SK-N-SH (cell line): Measurements from ENCODE around the gene GSTCD. TPM values are rescaled to one million over a fixed set of nuclear protein-coding genes. Genes with fewer than 3 reads are reported as not detected.

Experiments
- CTCF ChIA-PET: fragments of 300-600, 350-600 bp; formaldehyde crosslinking; extraction: SDS; loops from one replicate; lab custom pipeline; 2021; lab: Yijun Ruan, JAX
- POLR2A ChIA-PET: fragments of 350-600 bp; sonication (Branson Sonifier 250); formaldehyde crosslinking; extraction: SDS; loops from one replicate; lab custom pipeline; 2020; ENCODE audit warnings: antibody characterized with exemption, inconsistent platforms; lab: Yijun Ruan, JAX
- DNase-seq: peaks from one replicate; pipeline ENCODE4 v3.0.0; 2012
- H2AFZ ChIP-seq: fragments of 200-600 bp; sonication (generic); 2 replicates; pipeline ENCODE4 v1.8.1; 2016; ENCODE audit warnings: antibody characterized with exemption, mild to moderate bottlenecking, low read depth
- H3F3A ChIP-seq: fragments of 200-600 bp; sonication (generic); replicated peaks from 2 replicates; pipeline ENCODE3; 2016; ENCODE audit warnings: antibody characterized with exemption, mild to moderate bottlenecking; ENCODE audit not compliant: insufficient read depth
- H3K27ac ChIP-seq, 2 experiments: fragments of 200-500 bp in 1 of 2; fragments of 200-600 bp in 1 of 2; sonication (Bioruptor generic) in 1 of 2; sonication (generic), shearing (Covaris generic) in 1 of 2; 2 replicates each; pipeline versions ENCODE4 v1.5.1 to v1.6.1; 2014 to 2016; ENCODE audit warnings: low read depth in 2 of 2, inconsistent platforms in 1 of 2, low read length in 1 of 2, mild to moderate bottlenecking in 1 of 2, mixed read lengths in 1 of 2
- H3K27me3 ChIP-seq: fragments of 200-600 bp; sonication (generic), shearing (Covaris generic); 2 replicates; pipeline ENCODE4 v1.6.1; 2016; ENCODE audit warnings: mixed run types; ENCODE audit not compliant: insufficient read depth
- H3K36me3 ChIP-seq, 2 experiments: fragments of 200-500 bp in 1 of 2; fragments of 200-600 bp in 1 of 2; sonication (Bioruptor generic) in 1 of 2; sonication (generic) in 1 of 2; replicated peaks in 1 of 2; 2 replicates each; pipeline versions ENCODE3 to v1.5.1; 2014 to 2016; ENCODE audit warnings: low read length in 1 of 2, mild to moderate bottlenecking in 1 of 2; ENCODE audit not compliant: insufficient read depth in 2 of 2, control insufficient read depth in 1 of 2
- H3K4me1 ChIP-seq, 2 experiments: fragments of 200-500 bp in 1 of 2; fragments of 200-600 bp in 1 of 2; sonication (Bioruptor generic) in 1 of 2; sonication (generic), shearing (Covaris generic) in 1 of 2; 2 replicates each; pipeline versions ENCODE4 v1.5.1 to v1.6.1; 2014 to 2016; ENCODE audit warnings: low read depth in 1 of 2, low read length in 1 of 2, mixed run types in 1 of 2; ENCODE audit not compliant: insufficient read depth in 2 of 2, control insufficient read depth in 1 of 2
- H3K4me2 ChIP-seq: fragments of 200-600 bp; sonication (generic), shearing (Covaris generic); 2 replicates; pipeline ENCODE4 v1.6.1; 2017; ENCODE audit warnings: mixed run types
- H3K4me3 ChIP-seq, 2 experiments: fragments of 200-500 bp in 1 of 2; fragments of 200-600 bp in 1 of 2; sonication (Bioruptor generic) in 1 of 2; sonication (generic), shearing (Covaris generic) in 1 of 2; 2 replicates each; pipeline versions ENCODE4 v1.5.1 to v1.8.1; 2014 to 2016; ENCODE audit warnings: low read depth in 2 of 2, inconsistent platforms in 1 of 2, low read length in 1 of 2, mild to moderate bottlenecking in 1 of 2, mixed read lengths in 1 of 2, moderate library complexity in 1 of 2
- H3K79me2 ChIP-seq: fragments of 200-600 bp; sonication (generic); 2 replicates; pipeline ENCODE4 v1.8.1; 2017; ENCODE audit warnings: mild to moderate bottlenecking; ENCODE audit not compliant: insufficient read depth
- H3K9ac ChIP-seq: fragments of 200-600 bp; sonication (generic); 2 replicates; pipeline ENCODE4 v1.6.1; 2017; ENCODE audit warnings: mixed run types
- H3K9me2 ChIP-seq: fragments of 200-600 bp; sonication (generic); 2 replicates; pipeline ENCODE4 v1.6.1; 2017; ENCODE audit warnings: mixed run types
- H3K9me3 ChIP-seq: fragments of 200-600 bp; sonication (generic); 2 replicates; pipeline ENCODE4 v1.6.1; 2017; ENCODE audit warnings: mixed run types, mild to moderate bottlenecking, moderate library complexity
- H4K20me1 ChIP-seq: fragments of 200-600 bp; sonication (generic); 2 replicates; pipeline ENCODE4 v1.6.1; 2017; ENCODE audit warnings: mild to moderate bottlenecking, mixed run types; ENCODE audit not compliant: insufficient read depth
- FOSL2 ChIP-seq: IDR thresholded peaks from 2 replicates; pipeline ENCODE4 v1.4.0; 2012; ENCODE audit warnings: low read depth, mild to moderate bottlenecking, moderate library complexity, borderline replicate concordance
- FOXM1 ChIP-seq: IDR thresholded peaks from 2 replicates; pipeline ENCODE4 v1.4.0; 2012; ENCODE audit warnings: low read depth, mild to moderate bottlenecking
- MEF2A ChIP-seq: IDR thresholded peaks from 2 replicates; pipeline ENCODE4 v1.4.0; 2012; ENCODE audit warnings: low read depth, borderline replicate concordance
- MXI1 ChIP-seq: IDR thresholded peaks from 2 replicates; pipeline ENCODE4 v1.6.1; 2012; ENCODE audit warnings: mild to moderate bottlenecking, low read depth, low read length, improper control_type of control experiment
- NRF1 ChIP-seq: IDR thresholded peaks from 2 replicates; pipeline ENCODE4 v1.6.1; 2012; ENCODE audit warnings: low read depth, mild to moderate bottlenecking, low read length
- POLR2AphosphoS5 ChIP-seq: IDR thresholded peaks from 2 replicates; pipeline ENCODE4 v1.6.1; 2012; ENCODE audit warnings: low read depth, low read length
- RAD21 ChIP-seq: IDR thresholded peaks from 2 replicates; pipeline ENCODE4 v1.6.1; 2012; ENCODE audit warnings: mild to moderate bottlenecking, low read length
- RCOR1 ChIP-seq: fragments of 150-350 bp; IDR thresholded peaks from 2 replicates; pipeline ENCODE4 v1.6.1; 2017; ENCODE audit warnings: antibody characterized with exemption, low read length
- RXRA ChIP-seq: IDR thresholded peaks from 2 replicates; pipeline ENCODE4 v1.4.0; 2012; ENCODE audit warnings: low read depth, mild to moderate bottlenecking, borderline replicate concordance
- SIN3A ChIP-seq: IDR thresholded peaks from 2 replicates; pipeline ENCODE4 v1.6.1; 2012; ENCODE audit warnings: low read depth, mild to moderate bottlenecking, low read length, moderate library complexity, borderline replicate concordance
- SMC3 ChIP-seq: IDR thresholded peaks from 2 replicates; pipeline ENCODE4 v1.6.1; 2012; ENCODE audit warnings: low read depth, low read length, improper control_type of control experiment
- TAF1 ChIP-seq: IDR thresholded peaks from 2 replicates; pipeline ENCODE4 v1.6.1; 2012; ENCODE audit warnings: low read depth, mild to moderate bottlenecking, low read length, moderate library complexity, borderline replicate concordance
- TCF12 ChIP-seq: IDR thresholded peaks from 2 replicates; pipeline ENCODE4 v1.4.0; 2012
- USF2 ChIP-seq: fragments of 150-350 bp; IDR thresholded peaks from 2 replicates; pipeline ENCODE4 v1.6.1; 2017; ENCODE audit warnings: antibody characterized with exemption, low read length, low read depth, borderline replicate concordance
- YY1 ChIP-seq: IDR thresholded peaks from 2 replicates; pipeline ENCODE4 v1.4.0; 2012; ENCODE audit warnings: low read depth, mild to moderate bottlenecking
- ZBTB33 ChIP-seq: IDR thresholded peaks from 2 replicates; pipeline ENCODE4 v1.4.0; 2012; ENCODE audit warnings: low read depth, borderline replicate concordance
- WGBS: methylation state at CpG from one replicate; pipeline ENCODE4 v1.1.6; 2017; ENCODE audit warnings: low lambda C conversion rate; 5-methylcytosine and 5-hydroxymethylcytosine counted together
- polyA plus RNA-seq, 3 experiments: library from polyadenylated mRNA; depleted of rRNA; stranded (reverse); fragments of >200 nt; gene quantifications; 2 replicates each; pipeline ENCODE4 v1.2.3, GENCODE V29; 2012
- TF ChIP-seq, protein P1 (sequence below): IDR thresholded peaks from 2 replicates; pipeline ENCODE4 v1.4.0; 2012; ENCODE audit warnings: low read depth, borderline replicate concordance

GSTCD gene
- polyA plus RNA-seq, 1 of the 3 experiments (the other 2 are of a cell fraction) = 4.8 TPM

DNA sequence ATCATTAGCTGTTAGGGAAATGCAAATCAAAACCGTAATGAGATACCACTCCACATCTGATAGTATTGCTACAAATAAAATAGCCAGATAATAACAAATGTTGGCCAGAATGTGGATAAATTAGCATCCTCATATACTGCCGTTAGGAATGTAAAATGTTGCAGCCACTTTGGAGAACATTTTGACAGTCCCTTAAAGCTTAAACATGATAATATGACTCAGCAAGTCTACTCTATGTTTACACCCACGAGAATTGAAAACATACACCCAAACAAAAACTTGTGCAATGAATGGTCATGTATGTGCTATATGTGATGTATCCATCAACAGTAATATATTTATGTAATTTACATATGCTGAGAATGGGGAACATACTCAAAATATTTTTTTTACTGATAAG is 78.2 kb downstream of the GSTCD start:
- TF ChIP-seq MEF2A = no peak
- TF ChIP-seq YY1 = no peak
- TF ChIP-seq SIN3A = no peak
- TF ChIP-seq TAF1 = no peak
- no peak overlapping the region for H3K27ac ChIP-seq
- H3K36me3 ChIP-seq = peaks cover 0 to 4% of the 10 kb centered on the region in 2 experiments
- POLR2A ChIA-PET = no interaction called here
- no peak overlapping the region for H3K4me2 ChIP-seq
- H3F3A ChIP-seq = no peaks in the 10 kb centered on the region
- H3K4me1 ChIP-seq = no peaks in the 10 kb centered on the region
- H3K4me3 ChIP-seq = no peak overlapping the region
- H2AFZ ChIP-seq = no peak overlapping the region
- CTCF ChIA-PET = no interaction called here
- DNase-seq = no peak
- H3K79me2 ChIP-seq = no peaks in the 10 kb centered on the region
- no peak overlapping the region for H3K9ac ChIP-seq
- H3K9me2 ChIP-seq = no peaks in the 10 kb centered on the region
- H3K9me3 ChIP-seq = no peaks in the 10 kb centered on the region
- H3K27me3 ChIP-seq = no peaks in the 10 kb centered on the region
- 98% methylated on average over 3 of the region's 3 CpGs for WGBS
- H4K20me1 ChIP-seq = no peaks in the 10 kb centered on the region

- no peaks in the 10 kb centered on the region for H3K27me3 ChIP-seq
- H3K9me3 ChIP-seq = no peaks in the 10 kb centered on the region
- H2AFZ ChIP-seq = no peak overlapping the region
- H3K79me2 ChIP-seq = no peaks in the 10 kb centered on the region
- H3K4me3 ChIP-seq = no peak overlapping the region
- H3K9ac ChIP-seq = no peak overlapping the region
- ChIA-PET POLR2A (no interaction called here), CTCF (no interaction called here)
- H3F3A ChIP-seq = no peaks in the 10 kb centered on the region
- H4K20me1 ChIP-seq = no peaks in the 10 kb centered on the region
- H3K9me2 ChIP-seq = no peaks in the 10 kb centered on the region
- H3K4me1 ChIP-seq = no peaks in the 10 kb centered on the region; a peak in 1 of 4 replicates
- TF ChIP-seq TCF12 (no peak), NRF1 (no peak), RAD21 (no peak), MXI1 (no peak), MEF2A (no peak)
- no peak overlapping the region for H3K4me2 ChIP-seq
- DNase-seq = no peak
- no peaks in the 10 kb centered on the region for H3K36me3 ChIP-seq
- H3K27ac ChIP-seq = no peak overlapping the region
- 96% methylated on average over 1 of the region's 1 CpG for WGBS
These were observed 88.6 kb downstream of the GSTCD start for GRCh38 chr4:105797225-105797624.

DNA sequence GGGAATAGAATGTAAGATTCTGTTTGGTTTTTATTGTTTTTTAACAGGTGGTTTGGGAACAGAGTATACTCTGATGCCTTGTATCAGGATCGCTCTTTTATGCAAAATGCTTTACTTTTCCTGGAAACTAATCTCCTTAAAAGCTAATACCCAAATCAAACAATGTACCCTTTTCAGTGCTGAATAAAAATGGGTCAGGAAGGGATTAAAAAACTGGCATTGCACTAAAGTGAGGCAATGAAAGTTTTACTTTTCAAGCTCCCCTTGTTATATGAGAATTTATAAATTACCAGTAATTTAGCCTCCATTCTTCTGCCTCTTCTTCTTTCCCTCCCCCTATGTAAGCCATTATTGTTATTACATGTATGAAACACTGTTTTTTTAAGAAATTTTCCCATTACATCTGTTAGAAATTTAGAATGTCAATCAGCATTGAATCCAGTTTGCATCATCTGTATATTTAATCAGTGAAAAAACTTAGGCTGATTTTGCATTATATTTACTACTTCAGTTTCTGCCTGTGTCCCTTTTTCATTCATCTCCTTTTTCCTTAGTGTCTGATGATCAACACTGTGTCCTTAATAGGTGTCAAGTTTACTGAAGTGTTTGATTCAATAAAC is 97.0 kb downstream of the GSTCD start:
- POLR2A ChIA-PET = no interaction called here
- Histone ChIP-seq H3K4me1 (peaks cover 7 to 15% of the 10 kb centered on the region in 2 experiments; a peak in 1 of 4 replicates), H3K4me2 (no peak overlapping the region), H3K79me2 (no peaks in the 10 kb centered on the region)
- TF ChIP-seq FOSL2 (no peak), RCOR1 (no peak), POLR2AphosphoS5 (no peak), YY1 (no peak), FOXM1 (no peak), USF2 (no peak), RXRA (no peak), ZBTB33 (no peak), SMC3 (no peak), MXI1 (no peak)
- TF ChIP-seq, protein P1, sequence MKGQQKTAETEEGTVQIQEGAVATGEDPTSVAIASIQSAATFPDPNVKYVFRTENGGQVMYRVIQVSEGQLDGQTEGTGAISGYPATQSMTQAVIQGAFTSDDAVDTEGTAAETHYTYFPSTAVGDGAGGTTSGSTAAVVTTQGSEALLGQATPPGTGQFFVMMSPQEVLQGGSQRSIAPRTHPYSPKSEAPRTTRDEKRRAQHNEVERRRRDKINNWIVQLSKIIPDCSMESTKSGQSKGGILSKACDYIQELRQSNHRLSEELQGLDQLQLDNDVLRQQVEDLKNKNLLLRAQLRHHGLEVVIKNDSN = no peak
- TF ChIP-seq, all 33 proteins: peak for 0
- no peak overlapping the region for H3K27ac ChIP-seq
- no peak overlapping the region for H2AFZ ChIP-seq
- CTCF ChIA-PET = no interaction called here
- no peak overlapping the region for H3K4me3 ChIP-seq
- H3K9ac ChIP-seq = no peak overlapping the region
- H3K36me3 ChIP-seq = no peaks in the 10 kb centered on the region
- H3F3A ChIP-seq = peaks cover 10% of the 10 kb centered on the region
- H4K20me1 ChIP-seq = no peaks in the 10 kb centered on the region
- H3K9me3 ChIP-seq = no peaks in the 10 kb centered on the region
- H3K27me3 ChIP-seq = no peaks in the 10 kb centered on the region
- H3K9me2 ChIP-seq = no peaks in the 10 kb centered on the region
- no peak for DNase-seq
- WGBS = 100% methylated on average over 1 of the region's 1 CpG
